Mucosa of gallbladder (tissue), 1 donor: ENCODE measurements around the gene THSD4. TPM values are rescaled to one million over a fixed set of nuclear protein-coding genes. Genes with fewer than 3 reads are reported as not detected.
A peak's percentile ranks its signal among the peaks of the same experiment; 100 is the strongest.
"Not testable (repeated sequence)": the region's sequence is repeated elsewhere in the genome, so short reads cannot be mapped to it uniquely, and the experiment has no call there.

Experiments used
- DNase-seq: peaks from one replicate; pipeline ENCODE4 v3.0.0-alpha.2; 2020; ENCODE audit warnings: low spot score
- total RNA-seq: library from RNA; stranded (reverse); gene quantifications from one replicate; pipeline ENCODE4 v1.2.1, GENCODE V29; 2021
- donor health status: DM: no; HTN: no; CAD: no.

Gene THSD4
- total RNA-seq, 1 donor from 2014 or later, result 71.2 TPM

DNA sequence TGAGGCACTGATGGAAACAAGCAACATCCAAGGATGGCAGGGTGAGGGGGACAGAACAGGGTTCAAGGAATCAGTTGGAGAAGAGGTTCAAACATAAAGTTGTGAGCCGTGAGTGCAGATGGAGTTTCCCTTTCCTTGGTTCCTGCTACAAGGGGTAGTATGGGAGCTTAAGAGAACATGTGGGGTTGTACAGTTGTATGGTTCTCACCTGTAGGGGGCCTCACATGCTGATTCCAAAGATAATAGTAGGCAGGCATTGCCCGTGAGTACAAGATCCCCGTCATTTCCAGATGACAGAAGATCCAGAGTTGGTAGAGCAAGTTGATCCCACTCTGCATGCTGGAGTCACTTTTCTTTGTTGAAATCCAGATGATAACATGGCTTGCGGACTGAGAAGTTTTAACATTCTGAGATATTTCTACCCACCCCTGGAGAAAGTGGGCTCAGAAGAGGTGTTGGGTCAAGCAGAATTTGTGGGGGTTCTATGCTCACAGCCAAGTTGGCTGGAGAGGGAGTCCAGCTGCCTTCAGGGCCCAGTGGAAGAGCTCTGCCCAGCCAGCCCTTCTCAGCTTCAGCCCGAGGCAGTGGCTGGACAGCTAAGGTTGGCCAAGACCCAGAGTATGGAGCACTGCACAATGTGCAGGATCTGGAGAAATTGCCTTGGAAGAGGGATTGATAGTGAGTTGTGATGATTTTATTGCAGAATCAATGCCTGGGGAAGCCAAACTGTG is 141.8 kb downstream of the THSD4 start:
- no peak for DNase-seq

DNA sequence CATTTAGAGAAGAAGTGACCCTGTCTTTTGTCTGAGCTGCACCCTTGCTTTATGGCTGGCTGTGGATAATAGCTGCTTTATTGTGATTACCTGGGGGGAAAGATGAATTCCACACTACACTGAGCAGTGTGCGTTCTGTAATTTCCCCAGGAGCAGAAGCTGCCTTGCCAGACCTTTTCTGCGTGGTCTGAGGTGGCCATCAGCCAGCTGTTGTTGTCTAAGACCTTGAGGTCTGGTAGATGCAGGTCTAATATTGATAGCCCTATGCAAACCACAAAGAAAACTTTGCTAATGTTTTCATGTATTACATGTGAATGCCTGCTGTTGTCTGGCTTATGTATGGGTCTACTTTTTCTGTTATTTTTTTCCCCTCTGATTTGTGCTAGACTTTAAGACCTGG is 144.6 kb downstream of the THSD4 start:
- DNase-seq, result no peak

- no peak for DNase-seq
Measured at GRCh38 chr15:71261418-71261817, 146.1 kb downstream of the THSD4 start.

GRCh38 chr15:71261909-71262308 is 146.6 kb downstream of the THSD4 start:
- no peak for DNase-seq

DNA sequence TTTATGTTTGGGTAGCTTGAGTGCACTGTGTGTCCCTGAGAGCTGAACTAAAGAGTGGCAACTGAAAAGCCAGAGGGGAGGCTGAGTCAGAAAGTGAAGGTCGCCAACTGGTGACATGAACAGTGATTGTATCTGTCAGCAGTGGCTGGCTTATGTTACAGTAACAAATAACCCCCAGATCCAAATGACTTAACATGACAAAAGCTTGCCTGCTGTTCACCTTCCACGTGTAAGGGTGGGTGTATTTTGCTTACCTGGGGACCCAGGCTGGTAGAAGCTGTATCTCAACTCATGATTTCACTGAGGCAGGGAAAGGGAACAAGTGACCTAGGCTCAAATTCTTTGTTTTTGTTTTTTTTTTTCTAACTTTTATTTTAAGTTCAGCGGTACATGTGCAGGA is 147.3 kb downstream of the THSD4 start:
- no peak for DNase-seq

- DNase-seq, result not testable (repeated sequence)
Measured at GRCh38 chr15:71265606-71266005, 150.3 kb downstream of the THSD4 start.

DNA sequence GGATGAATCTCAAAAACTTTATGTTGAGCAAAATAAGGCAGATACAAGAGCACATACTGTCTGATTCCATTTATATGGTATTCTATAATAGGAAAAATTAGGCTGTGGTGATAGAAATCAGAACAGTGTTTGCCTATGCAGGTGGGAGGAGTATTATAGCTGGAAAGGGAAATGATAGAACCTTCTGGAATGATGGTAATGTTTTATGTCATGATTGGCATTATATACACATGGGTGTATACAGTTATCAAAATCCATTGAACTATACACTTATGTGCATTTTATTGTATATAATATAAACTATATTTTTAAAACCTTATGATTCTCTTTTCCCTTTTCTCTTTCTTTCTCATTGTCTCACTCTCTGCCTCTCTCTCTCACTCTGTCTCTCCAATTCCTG is 156.1 kb downstream of the THSD4 start:
- no peak for DNase-seq

DNA sequence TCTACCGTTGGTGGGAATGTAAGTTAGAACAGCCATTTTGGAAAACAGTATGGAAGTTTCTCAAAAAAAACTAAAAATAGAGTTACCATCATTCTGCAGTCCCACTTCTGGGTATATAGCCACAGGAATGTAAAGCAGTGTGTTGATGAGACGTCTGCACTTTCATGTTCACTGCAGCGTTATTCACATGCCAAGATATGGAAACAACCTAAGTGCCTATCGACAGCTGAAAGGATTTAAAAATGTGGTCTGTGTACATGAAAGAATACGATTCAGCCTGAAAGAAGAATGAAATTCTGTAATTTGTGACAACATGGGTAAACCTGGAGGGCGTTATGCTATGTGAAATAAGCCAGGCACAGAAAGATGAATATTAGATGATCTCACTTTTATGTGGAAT is 157.7 kb downstream of the THSD4 start:
- DNase-seq, result no peak

GRCh38 chr15:71273731-71274447 is 158.6 kb downstream of the THSD4 start:
- no peak for DNase-seq

GRCh38 chr15:71274448-71274798 is 159.2 kb downstream of the THSD4 start:
- DNase-seq, result no peak

DNA sequence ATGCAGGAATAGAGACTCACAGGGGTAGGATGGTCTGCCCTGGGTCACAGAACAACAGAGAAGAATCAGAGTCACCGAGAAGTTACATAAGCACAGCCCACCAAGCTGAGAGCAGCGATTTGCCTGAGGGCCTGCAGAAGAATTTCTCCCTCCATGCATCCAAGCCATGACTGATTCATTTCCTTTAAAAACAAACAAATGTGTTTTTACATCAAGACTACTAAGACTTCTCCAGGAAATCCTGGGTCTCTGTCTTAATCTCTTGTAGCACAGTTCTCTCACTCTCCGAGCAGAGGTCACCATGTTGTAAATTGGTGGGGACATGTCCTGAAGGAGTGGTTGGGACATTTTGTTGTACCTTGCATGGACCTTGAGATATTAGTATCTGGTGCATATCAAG is 159.8 kb downstream of the THSD4 start:
- DNase-seq, result no peak

GRCh38 chr15:71275566-71276335 is 160.5 kb downstream of the THSD4 start:
- no peak for DNase-seq

- no peak for DNase-seq
Measured at GRCh38 chr15:71276336-71276665, 161.0 kb downstream of the THSD4 start.

- DNase-seq, result peak; percentile 89
Measured at GRCh38 chr15:71278989-71279756, 163.9 kb downstream of the THSD4 start.

DNA sequence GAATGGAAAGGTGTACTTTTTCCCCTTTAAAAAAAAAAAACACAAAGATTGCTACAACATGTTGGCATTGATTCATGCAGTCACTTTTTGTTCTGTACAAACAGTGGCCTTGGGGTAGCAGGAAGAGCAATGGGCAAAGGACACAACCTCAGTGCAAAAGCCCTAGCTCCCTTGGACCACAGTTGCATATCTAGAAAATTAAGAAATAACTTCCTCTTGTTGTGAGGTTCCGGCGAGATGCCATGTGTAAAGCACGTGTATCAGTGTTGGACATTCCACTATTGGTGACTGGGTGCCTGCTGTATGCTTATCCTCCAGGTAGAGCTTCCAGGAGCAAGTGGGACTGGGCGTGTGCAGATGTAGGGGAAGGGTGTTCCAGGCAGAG is 164.5 kb downstream of the THSD4 start:
- peak; percentile 53 for DNase-seq

DNA sequence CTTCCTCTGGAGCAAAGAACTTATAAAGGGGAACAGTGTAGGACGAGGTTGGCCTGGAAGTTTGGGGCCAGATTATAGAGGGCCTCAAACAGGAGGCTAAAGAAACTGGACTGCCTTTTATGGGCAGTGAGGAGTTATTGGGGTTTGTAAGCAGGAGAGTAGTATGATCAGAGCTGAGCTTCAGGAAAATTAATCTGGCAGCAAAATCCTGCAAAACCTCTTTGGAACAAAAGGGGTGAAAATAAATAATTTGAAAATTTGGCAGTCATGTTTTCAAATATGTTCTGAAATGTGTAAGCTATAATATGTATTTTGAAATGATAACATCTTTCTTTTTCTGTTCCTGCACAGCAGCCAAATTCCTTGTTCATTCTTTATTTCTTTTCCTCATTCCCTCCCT is 164.9 kb downstream of the THSD4 start:
- no peak for DNase-seq

- DNase-seq, result no peak
Measured at GRCh38 chr15:71281256-71281655, 166.0 kb downstream of the THSD4 start.

GRCh38 chr15:71282076-71282475 is 166.8 kb downstream of the THSD4 start:
- DNase-seq, result no peak

DNA sequence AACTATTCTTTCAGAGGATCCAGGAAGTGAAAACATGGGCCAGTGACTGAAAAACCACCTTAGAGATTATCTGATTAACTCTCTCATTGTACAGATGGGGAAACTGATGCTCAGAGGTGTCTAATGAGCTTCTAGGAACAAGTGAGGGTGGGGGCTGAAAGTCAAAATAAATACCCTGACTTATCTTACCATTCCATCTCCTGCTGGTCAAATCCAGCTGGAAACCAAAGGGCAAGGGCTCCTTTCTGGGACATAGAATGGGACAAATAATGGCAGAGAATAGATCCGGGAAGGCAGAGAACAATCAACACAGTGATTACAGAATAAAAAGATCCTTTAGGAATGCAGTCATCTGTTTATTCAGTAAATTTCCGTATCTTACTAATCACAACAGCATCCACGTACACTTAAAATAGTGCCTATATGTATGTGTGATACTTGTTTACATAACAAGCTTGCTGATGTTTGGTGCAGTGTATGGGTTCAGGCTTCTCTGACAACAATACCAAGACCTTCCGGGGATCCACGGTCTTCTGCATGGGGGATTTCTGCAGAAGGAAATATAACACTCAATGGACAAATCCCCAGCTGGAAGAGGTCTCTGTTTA is 173.2 kb downstream of the THSD4 start:
- DNase-seq, result no peak

- no peak for DNase-seq
Measured at GRCh38 chr15:71290002-71290401, 174.7 kb downstream of the THSD4 start.

DNA sequence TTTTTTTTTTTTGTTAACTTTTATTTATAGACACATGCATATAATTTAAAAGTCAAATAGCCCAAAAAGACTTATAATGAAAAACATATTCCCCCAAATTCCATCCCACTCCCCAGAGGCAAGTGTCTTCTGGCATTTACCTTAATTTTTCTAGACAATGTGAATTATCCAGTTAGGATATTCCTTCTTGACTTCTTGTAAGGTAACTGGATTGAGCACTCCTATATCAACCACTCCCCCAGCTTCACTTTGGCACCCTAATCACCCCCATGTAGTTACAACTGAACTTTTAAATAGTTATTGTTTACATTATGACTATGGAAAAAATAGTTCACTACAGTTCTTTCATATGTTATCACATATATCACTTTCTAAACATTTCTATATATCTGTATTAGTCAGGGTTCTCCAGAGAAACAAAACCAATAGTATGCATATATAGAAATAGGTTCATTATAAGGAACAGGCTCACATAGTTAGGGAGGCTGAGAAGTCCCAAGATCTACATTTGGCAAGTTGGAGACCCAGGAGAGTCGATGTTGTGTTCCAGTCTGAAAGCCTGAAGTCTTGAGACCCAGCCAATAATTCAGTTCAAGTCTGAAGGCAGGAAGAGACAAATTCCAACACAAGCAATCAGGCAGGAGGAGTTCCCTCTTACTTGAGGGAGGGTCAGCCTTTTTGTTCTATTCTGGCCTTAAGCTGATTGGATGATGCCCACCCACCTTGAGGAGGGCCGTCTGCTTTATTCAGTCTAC is 175.8 kb downstream of the THSD4 start:
- no peak for DNase-seq
